Activated CD8-positive, alpha-beta T cell treated with anti-CD3 and anti-CD28 coated beads for 36 hours (primary cell): ENCODE data around the gene DYNLT5. TPM values are rescaled to one million over a fixed set of nuclear protein-coding genes. Genes with fewer than 3 reads are reported as not detected.
"Not testable (repeated sequence)": the region's sequence is repeated elsewhere in the genome, so short reads cannot be mapped to it uniquely, and the experiment has no call there.

Experiments
- ATAC-seq: fragments of 200-7000 bp; cut with Tn5 transposase; one replicate; pipeline ENCODE4 v1.10.0; 2021; ENCODE audit warnings: mild to moderate bottlenecking, moderate library complexity
- CTCF ChIA-PET: fragments of 350-600 bp; sonication (Branson Sonifier 250); formaldehyde crosslinking; loops from one replicate; lab custom pipeline; 2021; ENCODE audit warnings: antibody characterized with exemption; lab: Charles Lee
- POLR2A ChIA-PET: fragments of 350-600 bp; sonication (Branson Sonifier 250); formaldehyde crosslinking; loops from one replicate; lab custom pipeline; 2021; ENCODE audit warnings: antibody characterized with exemption; lab: Charles Lee
- DNase-seq: peaks from one replicate; pipeline ENCODE4 v3.0.0-alpha.2; 2020
- H3K27ac Mint-ChIP-seq: one replicate; pipeline ENCODE4 v1.8.0; 2021; ENCODE audit warnings: mild to moderate bottlenecking, mixed read lengths
- H3K27me3 Mint-ChIP-seq: one replicate; pipeline ENCODE4 v1.8.0; 2021; ENCODE audit warnings: mixed read lengths
- H3K36me3 Mint-ChIP-seq: one replicate; pipeline ENCODE4 v1.8.0; 2021; ENCODE audit warnings: low read depth, mixed read lengths
- H3K4me1 Mint-ChIP-seq: one replicate; pipeline ENCODE4 v1.8.0; 2021; ENCODE audit warnings: low read depth, mixed read lengths
- H3K4me3 Mint-ChIP-seq: one replicate; pipeline ENCODE4 v1.8.0; 2021; ENCODE audit warnings: mild to moderate bottlenecking, moderate library complexity, mixed read lengths
- H3K9me3 Mint-ChIP-seq: one replicate; pipeline ENCODE4 v1.8.0; 2021; ENCODE audit warnings: mixed read lengths
- intact Hi-C: fragments of 100-400 bp; cut with micrococcal nuclease; formaldehyde crosslinking; loops from one replicate; pipeline ENCODE4 v1.10.0; 2022
- total RNA-seq, 2 experiments: library from RNA; stranded (reverse); gene quantifications; one replicate each; pipeline ENCODE4 v1.2.3, GENCODE V29; 2021
- TF ChIP-seq, protein P1 (sequence below): fragments of 200-600 bp; IDR thresholded peaks from one replicate; pipeline ENCODE4 v1.8.0; 2022; ENCODE audit warnings: antibody characterized with exemption, mild to moderate bottlenecking

DYNLT5 gene
- total RNA-seq, 2 experiments from 2014 or later, result not detected

DNA sequence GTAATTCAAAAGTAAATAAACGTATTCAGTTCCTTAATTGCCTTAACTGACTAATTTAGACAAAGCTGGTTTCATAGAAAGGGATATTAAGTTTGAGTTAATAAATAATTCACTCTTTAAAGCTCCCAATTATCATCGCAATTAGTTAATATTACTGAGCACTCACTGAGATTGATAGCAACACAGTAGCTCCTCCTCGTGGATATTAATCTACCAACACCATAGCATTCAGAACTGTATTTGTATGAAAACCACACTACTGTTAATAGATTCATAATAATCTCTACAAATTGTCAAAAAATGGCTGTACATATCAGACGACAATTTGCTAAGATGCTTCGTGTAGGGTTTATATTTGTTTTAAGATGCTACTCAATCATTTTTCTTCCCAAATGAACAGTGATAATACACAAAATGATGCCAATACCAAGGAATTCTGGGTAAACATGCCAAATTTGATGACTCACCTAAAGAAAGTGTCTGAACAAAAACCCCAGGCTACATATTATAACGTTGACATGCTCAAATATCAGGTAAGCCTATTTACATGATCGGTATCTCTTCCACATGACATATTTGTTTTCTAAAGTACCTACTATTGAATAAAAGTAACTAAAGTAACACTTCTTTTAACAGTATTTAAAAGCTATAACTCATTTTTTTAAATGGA, 18.8 kb upstream of the DYNLT5 start:
- H3K4me1 Mint-ChIP-seq, result peaks cover 12% of the 10 kb centered on the region
- POLR2A ChIA-PET, result interaction anchor here (0.6 kb wide), 1 partner anchor 1036 kb away, joined by 3 read pairs; no protein-coding TSS in a partner anchor
- no peaks in the 10 kb centered on the region for H3K27me3 Mint-ChIP-seq
- ATAC-seq, result no peak
- intact Hi-C loops, result no loop called here
- no peak overlapping the region for H3K27ac Mint-ChIP-seq
- no peak overlapping the region for H3K4me3 Mint-ChIP-seq
- CTCF ChIA-PET, result interaction anchor here (1.0 to 1.6 kb wide), 3 partner anchors 10 to 491 kb away, joined by 3 to 7 read pairs (median 3); no protein-coding TSS in a partner anchor
- no peaks in the 10 kb centered on the region for H3K9me3 Mint-ChIP-seq
- TF ChIP-seq, protein P1, sequence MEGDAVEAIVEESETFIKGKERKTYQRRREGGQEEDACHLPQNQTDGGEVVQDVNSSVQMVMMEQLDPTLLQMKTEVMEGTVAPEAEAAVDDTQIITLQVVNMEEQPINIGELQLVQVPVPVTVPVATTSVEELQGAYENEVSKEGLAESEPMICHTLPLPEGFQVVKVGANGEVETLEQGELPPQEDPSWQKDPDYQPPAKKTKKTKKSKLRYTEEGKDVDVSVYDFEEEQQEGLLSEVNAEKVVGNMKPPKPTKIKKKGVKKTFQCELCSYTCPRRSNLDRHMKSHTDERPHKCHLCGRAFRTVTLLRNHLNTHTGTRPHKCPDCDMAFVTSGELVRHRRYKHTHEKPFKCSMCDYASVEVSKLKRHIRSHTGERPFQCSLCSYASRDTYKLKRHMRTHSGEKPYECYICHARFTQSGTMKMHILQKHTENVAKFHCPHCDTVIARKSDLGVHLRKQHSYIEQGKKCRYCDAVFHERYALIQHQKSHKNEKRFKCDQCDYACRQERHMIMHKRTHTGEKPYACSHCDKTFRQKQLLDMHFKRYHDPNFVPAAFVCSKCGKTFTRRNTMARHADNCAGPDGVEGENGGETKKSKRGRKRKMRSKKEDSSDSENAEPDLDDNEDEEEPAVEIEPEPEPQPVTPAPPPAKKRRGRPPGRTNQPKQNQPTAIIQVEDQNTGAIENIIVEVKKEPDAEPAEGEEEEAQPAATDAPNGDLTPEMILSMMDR, result no peak
- no peaks in the 10 kb centered on the region for H3K36me3 Mint-ChIP-seq
- DNase-seq, result no peak

DNA sequence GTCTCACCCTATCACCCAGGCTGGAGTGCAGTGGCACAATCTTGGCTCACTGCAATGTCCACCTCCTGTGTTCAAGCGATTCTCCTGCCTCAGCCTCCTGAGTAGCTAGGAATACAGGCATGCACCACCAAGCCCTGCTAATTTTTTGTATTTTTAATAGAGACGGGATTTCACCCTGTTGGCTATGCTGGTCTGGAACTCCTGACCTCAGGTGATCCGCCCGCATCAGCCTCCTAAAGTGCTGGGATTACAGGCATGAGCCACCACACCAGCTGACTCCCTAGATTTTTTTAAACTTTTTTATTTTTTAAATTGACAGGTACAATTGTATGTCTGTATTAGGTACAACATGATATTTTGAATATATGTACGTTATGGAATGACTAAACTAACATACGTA, 17.7 kb upstream of the DYNLT5 start:
- H3K27ac Mint-ChIP-seq, ATAC-seq, intact Hi-C loops, H3K4me1 Mint-ChIP-seq, DNase-seq, POLR2A ChIA-PET, H3K36me3 Mint-ChIP-seq, H3K27me3 Mint-ChIP-seq, H3K9me3 Mint-ChIP-seq, H3K4me3 Mint-ChIP-seq: not testable (repeated sequence)
- CTCF ChIA-PET, result interaction anchor here (1.2 kb wide), 1 partner anchor 29 kb away, joined by 3 read pairs; no protein-coding TSS in a partner anchor

DNA sequence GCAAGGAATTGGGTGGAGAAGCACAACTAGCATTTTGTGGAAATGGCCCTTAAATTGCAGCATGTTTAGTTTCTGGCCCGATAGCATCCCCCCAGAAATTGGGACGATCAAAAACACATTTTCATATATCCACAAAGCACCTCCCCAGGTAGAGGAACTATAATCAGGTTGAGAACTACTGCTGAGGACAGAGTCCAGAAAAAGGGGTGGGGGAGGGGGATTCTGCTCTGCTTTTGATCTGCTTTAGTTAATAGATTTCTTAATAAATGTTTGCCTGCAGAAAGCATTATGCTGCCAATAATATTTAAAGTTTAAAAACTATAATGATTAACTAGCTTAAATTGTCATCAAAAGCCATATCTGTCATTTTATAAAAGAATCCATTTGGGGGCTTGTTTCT, 14.4 kb upstream of the DYNLT5 start:
- POLR2A ChIA-PET, result interaction anchor here (0.9 kb wide), 1 partner anchor 49 kb away, joined by 3 read pairs; no protein-coding TSS in a partner anchor
- intact Hi-C loops, result no loop called here
- H3K4me1 Mint-ChIP-seq, result peaks cover 7% of the 10 kb centered on the region
- no peaks in the 10 kb centered on the region for H3K27me3 Mint-ChIP-seq
- CTCF ChIA-PET, result interaction anchor here (0.7 to 4.1 kb wide), 4 partner anchors 11 to 486 kb away, joined by 3 to 31 read pairs (median 3); no protein-coding TSS in a partner anchor
- H3K4me3 Mint-ChIP-seq, result no peak overlapping the region
- TF ChIP-seq, protein P1, result no peak
- DNase-seq (no peak), ATAC-seq (no peak)
- H3K27ac Mint-ChIP-seq, result no peak overlapping the region
- H3K36me3 Mint-ChIP-seq, result no peaks in the 10 kb centered on the region
- H3K9me3 Mint-ChIP-seq, result no peaks in the 10 kb centered on the region

DNA sequence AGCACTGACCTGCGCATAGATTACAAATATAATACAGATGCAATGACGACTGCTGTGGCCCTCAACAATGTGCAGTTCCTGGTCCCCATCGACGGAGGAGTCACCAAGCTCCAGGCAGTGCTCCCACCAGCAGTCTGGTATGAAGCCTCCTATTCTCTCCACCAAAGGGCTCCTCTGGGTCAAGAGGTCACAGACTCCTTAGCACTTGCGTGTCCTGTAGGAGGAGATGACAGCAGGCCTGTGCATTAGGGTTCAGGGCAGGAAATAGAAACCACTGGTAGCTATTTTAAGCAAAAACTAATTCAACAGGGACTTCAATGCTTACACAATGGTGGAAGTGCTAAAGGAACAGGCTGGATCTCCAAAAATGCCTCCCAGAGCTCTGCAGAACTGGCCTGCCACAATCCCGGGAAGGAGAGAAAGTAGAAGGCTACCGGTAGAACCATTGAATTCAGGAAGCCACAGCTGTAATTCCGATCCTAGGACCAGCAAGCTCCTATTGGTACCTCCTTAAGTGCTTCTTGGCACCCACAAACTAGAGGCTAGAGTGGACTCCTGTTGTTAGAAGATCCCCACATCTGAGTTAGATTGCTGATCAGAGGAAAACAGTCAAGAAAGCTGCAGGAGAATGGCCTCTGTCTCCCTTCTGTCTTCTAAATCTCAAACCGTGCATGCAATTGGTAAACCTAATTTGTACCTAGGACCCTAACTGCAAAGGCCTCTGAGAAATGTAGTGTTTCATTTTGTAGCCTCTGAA, 12.7 kb upstream of the DYNLT5 start:
- DNase-seq (no peak), ATAC-seq (no peak)
- POLR2A ChIA-PET, result no interaction called here
- peaks cover 5% of the 10 kb centered on the region for H3K4me1 Mint-ChIP-seq
- no peak overlapping the region for H3K4me3 Mint-ChIP-seq
- TF ChIP-seq, protein P1, result no peak
- intact Hi-C loops, result no loop called here
- H3K27ac Mint-ChIP-seq, result no peak overlapping the region
- H3K9me3 Mint-ChIP-seq, result no peaks in the 10 kb centered on the region
- H3K36me3 Mint-ChIP-seq, result no peaks in the 10 kb centered on the region
- H3K27me3 Mint-ChIP-seq, result no peaks in the 10 kb centered on the region
- CTCF ChIA-PET, result interaction anchor here (4.1 kb wide), 1 partner anchor 12 kb away, joined by 31 read pairs; no protein-coding TSS in a partner anchor

DNA sequence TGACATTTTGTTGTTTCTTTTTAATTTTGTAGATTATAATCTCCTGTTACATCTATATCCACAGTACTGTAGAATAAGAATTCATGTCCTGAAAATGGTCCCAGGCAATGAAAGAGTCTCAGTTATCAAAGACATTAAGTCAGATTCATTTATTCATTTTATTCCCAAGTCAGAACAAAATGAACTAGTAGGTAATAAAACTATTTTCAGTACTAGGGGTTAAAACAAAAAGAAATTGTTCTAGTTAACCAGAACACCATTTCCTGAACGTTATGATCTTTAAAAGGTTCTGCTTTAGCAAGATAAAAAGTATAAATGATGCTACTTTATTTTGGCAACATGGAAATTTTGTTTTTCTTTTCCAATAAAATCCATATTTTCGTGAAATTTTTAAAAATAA, 6.8 kb upstream of the DYNLT5 start:
- intact Hi-C loops, result no loop called here
- ATAC-seq (no peak), DNase-seq (no peak)
- ChIA-PET POLR2A (no interaction called here), CTCF (interaction anchor here (1.2 to 1.4 kb wide), 2 partner anchors 19 to 404 kb away, joined by 3 to 6 read pairs; no protein-coding TSS in a partner anchor)
- no peak overlapping the region for H3K27ac Mint-ChIP-seq
- no peaks in the 10 kb centered on the region for H3K36me3 Mint-ChIP-seq
- H3K9me3 Mint-ChIP-seq, result no peaks in the 10 kb centered on the region
- no peak overlapping the region for H3K4me3 Mint-ChIP-seq
- H3K27me3 Mint-ChIP-seq, result peaks cover 20% of the 10 kb centered on the region
- no peaks in the 10 kb centered on the region for H3K4me1 Mint-ChIP-seq
- TF ChIP-seq, protein P1, result no peak
